K562 (cell line): ENCODE measurements around the gene PLCB3. TPM values are rescaled to one million over a fixed set of nuclear protein-coding genes. Genes with fewer than 3 reads are reported as not detected.

ENCODE experiments used
- ARID1B ChIP-seq: fragments of 450-650 bp; IDR thresholded peaks from 2 replicates; pipeline ENCODE4 v1.6.1; 2016; ENCODE audit warnings: antibody characterized with exemption, mild to moderate bottlenecking, inconsistent platforms
- ATF2 ChIP-seq: sonication (generic); formaldehyde crosslinking; IDR thresholded peaks from 2 replicates; pipeline ENCODE4 v1.8.1; 2022; ENCODE audit warnings: missing genetic modification reagents
- C11orf30 ChIP-seq: fragments of 450-650 bp; IDR thresholded peaks from 2 replicates; pipeline ENCODE4 v1.6.1; 2016; ENCODE audit warnings: low read depth, mild to moderate bottlenecking
- CHD4 ChIP-seq: fragments of 200-600 bp; sonication (generic); IDR thresholded peaks from 3 replicates; pipeline ENCODE4 v1.6.1; 2012; ENCODE audit warnings: low read depth, mild to moderate bottlenecking, mixed read lengths, low read length, inconsistent platforms; ENCODE audit not compliant: insufficient read depth, insufficient replicate concordance, poor library complexity, severe bottlenecking
- CREM ChIP-seq: IDR thresholded peaks from 2 replicates; pipeline ENCODE4 v1.6.1; 2014; ENCODE audit warnings: antibody characterized with exemption, low read depth
- HDAC2 ChIP-seq: fragments of 450-650 bp; IDR thresholded peaks from 2 replicates; pipeline ENCODE4 v1.6.1; 2016; ENCODE audit warnings: mild to moderate bottlenecking
- HLTF ChIP-seq: fragments of 450-650 bp; IDR thresholded peaks from 2 replicates; pipeline ENCODE4 v1.6.1; 2016
- HSF4 ChIP-seq: fragments of 250-450 bp; sonication (Bioruptor Pico); IDR thresholded peaks from 2 replicates; pipeline ENCODE4 v2.1.2; 2022; ENCODE audit warnings: mild to moderate bottlenecking, moderate library complexity, borderline replicate concordance
- LEF1 ChIP-seq: fragments of 450-650 bp; IDR thresholded peaks from 2 replicates; pipeline ENCODE4 v1.6.1; 2016; ENCODE audit warnings: mild to moderate bottlenecking
- MLX ChIP-seq, 2 experiments: fragments of 450-650 bp in 1 of 2; sonication (generic) in 1 of 2; formaldehyde crosslinking; conservative IDR thresholded peaks; 2 replicates each; pipeline versions ENCODE4 v1.4.0 to v1.8.1; 2020 to 2022; ENCODE audit warnings: mild to moderate bottlenecking in 1 of 2, missing genetic modification reagents in 1 of 2
- NCOA2 ChIP-seq, 2 experiments: fragments of 450-650 bp; IDR thresholded peaks; 2 replicates each; pipeline ENCODE4 v1.6.1; 2018; ENCODE audit warnings: mild to moderate bottlenecking in 2 of 2, moderate library complexity in 1 of 2; ENCODE audit not compliant: partially characterized antibody in 2 of 2
- NR3C1 ChIP-seq: sonication (generic); formaldehyde crosslinking; IDR thresholded peaks from 2 replicates; pipeline ENCODE4 v1.8.1; 2022; ENCODE audit warnings: missing genetic modification reagents
- NUFIP1 ChIP-seq: fragments of 450-650 bp; IDR thresholded peaks from 2 replicates; pipeline ENCODE4 v1.6.1; 2018; ENCODE audit not compliant: partially characterized antibody
- RAD21 ChIP-seq, 2 experiments: fragments of 250-450 bp in 1 of 2; fragments of 450-650 bp in 1 of 2; sonication (Bioruptor Pico) in 1 of 2; formaldehyde crosslinking in 1 of 2; IDR thresholded peaks in 1 of 2; conservative IDR thresholded peaks in 1 of 2; 2 replicates each; pipeline versions ENCODE4 v1.4.0 to v1.8.0; 2020 to 2022; ENCODE audit warnings: mild to moderate bottlenecking in 2 of 2, moderate library complexity in 1 of 2
- RBM15 ChIP-seq: fragments of 200-400 bp; formaldehyde crosslinking; IDR thresholded peaks from 2 replicates; pipeline ENCODE4 v1.6.1; 2018; ENCODE audit warnings: mild to moderate bottlenecking, low read length, moderate library complexity; ENCODE audit not compliant: insufficient read depth
- SP1 ChIP-seq: sonication (generic); formaldehyde crosslinking; IDR thresholded peaks from 2 replicates; pipeline ENCODE4 v1.8.1; 2022; ENCODE audit warnings: mild to moderate bottlenecking, missing genetic modification reagents
- TCFL5 ChIP-seq: fragments of 250-450 bp; sonication (Bioruptor Pico); conservative IDR thresholded peaks from 2 replicates; pipeline ENCODE4 v1.6.1; 2021; ENCODE audit warnings: mild to moderate bottlenecking, moderate library complexity, matching md5 sums
- THRA ChIP-seq: fragments of 450-650 bp; IDR thresholded peaks from 2 replicates; pipeline ENCODE4 v1.6.1; 2017; ENCODE audit warnings: mild to moderate bottlenecking, moderate library complexity
- ZBTB1 ChIP-seq: sonication (generic); formaldehyde crosslinking; IDR thresholded peaks from 2 replicates; pipeline ENCODE4 v1.8.1; 2023; ENCODE audit warnings: missing genetic modification reagents, low read depth, mild to moderate bottlenecking, borderline replicate concordance
- ZNF184 ChIP-seq: sonication (generic); formaldehyde crosslinking; IDR thresholded peaks from 2 replicates; pipeline ENCODE4 v1.5.0; 2020; ENCODE audit warnings: missing genetic modification reagents
- ZSCAN32 ChIP-seq: fragments of 450-650 bp; formaldehyde crosslinking; IDR thresholded peaks from 2 replicates; pipeline ENCODE4 v1.4.0; 2020; ENCODE audit warnings: mild to moderate bottlenecking, moderate library complexity
- polyA plus RNA-seq, 8 experiments: library from polyadenylated mRNA; depleted of rRNA in 4 of 8; stranded (reverse) in 5 of 8; unstranded in 3 of 8; fragments of >200 nt; fragmentation: Nextera tagmentation in 2 of 8; fragmentation: Illumina TruSeq in 1 of 8; extraction: Ambion mirVana in 2 of 8; extraction: Trizol in 1 of 8; gene quantifications; 2 replicates each; pipeline versions ENCODE4 v1.2.1 to v1.2.3, GENCODE V29; 2011 to 2014; ENCODE audit warnings: inconsistent platforms in 1 of 8, missing spikeins in 1 of 8
- total RNA-seq, 7 experiments: library from RNA; depleted of rRNA in 6 of 7; stranded (reverse); fragments of >200 nt in 6 of 7; fragmentation: Illumina TruSeq in 2 of 7; extraction: Trizol in 2 of 7; gene quantifications; 2 replicates each; pipeline versions ENCODE4 v1.2.1 to v1.2.3, GENCODE V29; 2011 to 2021; ENCODE audit warnings: low replicate concordance in 1 of 7
- TF ChIP-seq, protein P1 (sequence below): fragments of 450-650 bp; IDR thresholded peaks from 2 replicates; pipeline ENCODE4 v1.6.1; 2016; ENCODE audit warnings: missing biosample characterization, missing genetic modification characterization
- TF ChIP-seq, protein P2 (sequence below): fragments of 250-450 bp; sonication (Bioruptor Pico); IDR thresholded peaks from 2 replicates; pipeline ENCODE4 v1.4.0; 2020

Gene PLCB3
- total and polyA plus RNA-seq, 9 of the 15 experiments (the other 6 are each of a cell fraction or from before 2014, with no cell fraction given) = 0.31 to 44.8 (median 14.6) TPM

GRCh38 chr11:64285885-64286800 lies 34.8 kb downstream of the PLCB3 start (continued):
- no peak; the same call in 1 of the 2 replicates for TF ChIP-seq SP1 (CRISPR knock-in tag)
- TF ChIP-seq RAD21 (CRISPR knock-in tag; conservative IDR thresholded peaks at IDR 0.05 in 1 of 2, IDR thresholded peaks at IDR 0.05 in 1 of 2) = no peak
- no peak for TF ChIP-seq ARID1B
- TF ChIP-seq NUFIP1 = no peak
- TF ChIP-seq MLX (CRISPR knock-in tag; conservative IDR thresholded peaks at IDR 0.05) = no peak
- no peak for TF ChIP-seq HSF4 (CRISPR knock-in tag)
- TF ChIP-seq, protein P1, sequence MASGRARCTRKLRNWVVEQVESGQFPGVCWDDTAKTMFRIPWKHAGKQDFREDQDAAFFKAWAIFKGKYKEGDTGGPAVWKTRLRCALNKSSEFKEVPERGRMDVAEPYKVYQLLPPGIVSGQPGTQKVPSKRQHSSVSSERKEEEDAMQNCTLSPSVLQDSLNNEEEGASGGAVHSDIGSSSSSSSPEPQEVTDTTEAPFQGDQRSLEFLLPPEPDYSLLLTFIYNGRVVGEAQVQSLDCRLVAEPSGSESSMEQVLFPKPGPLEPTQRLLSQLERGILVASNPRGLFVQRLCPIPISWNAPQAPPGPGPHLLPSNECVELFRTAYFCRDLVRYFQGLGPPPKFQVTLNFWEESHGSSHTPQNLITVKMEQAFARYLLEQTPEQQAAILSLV (tag) = no peak
- no peak for TF ChIP-seq ATF2 (CRISPR knock-in tag)
- 0 out of 2 replicates have a peak, but pooled peaks have one; percentile 18 for TF ChIP-seq NR3C1 (CRISPR knock-in tag)
- TF ChIP-seq ZBTB1 (CRISPR knock-in tag) = no peak
- TF ChIP-seq LEF1 = no peak
- TF ChIP-seq THRA = no peak
- TF ChIP-seq CREM = 0 out of 2 replicates have a peak, but pooled peaks have one; percentile 0
- no peak for TF ChIP-seq HLTF
- TF ChIP-seq RBM15 = no peak
- TF ChIP-seq CHD4 = no peak
- TF ChIP-seq C11orf30 = no peak
- no peak for TF ChIP-seq ZNF184 (CRISPR knock-in tag)
- no peak for TF ChIP-seq TCFL5
- TF ChIP-seq NCOA2 (IDR thresholded peaks at IDR 0.05; ENCODE audit: partially characterized antibody in 2 of 2) = no peak
- TF ChIP-seq, protein P2, sequence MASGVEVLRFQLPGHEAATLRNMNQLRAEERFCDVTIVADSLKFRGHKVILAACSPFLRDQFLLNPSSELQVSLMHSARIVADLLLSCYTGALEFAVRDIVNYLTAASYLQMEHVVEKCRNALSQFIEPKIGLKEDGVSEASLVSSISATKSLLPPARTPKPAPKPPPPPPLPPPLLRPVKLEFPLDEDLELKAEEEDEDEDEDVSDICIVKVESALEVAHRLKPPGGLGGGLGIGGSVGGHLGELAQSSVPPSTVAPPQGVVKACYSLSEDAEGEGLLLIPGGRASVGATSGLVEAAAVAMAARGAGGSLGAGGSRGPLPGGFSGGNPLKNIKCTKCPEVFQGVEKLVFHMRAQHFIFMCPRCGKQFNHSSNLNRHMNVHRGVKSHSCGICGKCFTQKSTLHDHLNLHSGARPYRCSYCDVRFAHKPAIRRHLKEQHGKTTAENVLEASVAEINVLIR (CRISPR knock-in tag) = no peak
- TF ChIP-seq HDAC2 = no peak
- no peak for TF ChIP-seq ZSCAN32 (CRISPR knock-in tag)
